Measurements from ENCODE around the gene C14orf180. TPM values are rescaled to one million over a fixed set of nuclear protein-coding genes. Genes with fewer than 3 reads are reported as not detected.
A peak's percentile ranks its signal among the peaks of the same experiment; 100 is the strongest.

Gene C14orf180
- total RNA-seq, 1 experiment from 2014 or later, result not detected

DNA sequence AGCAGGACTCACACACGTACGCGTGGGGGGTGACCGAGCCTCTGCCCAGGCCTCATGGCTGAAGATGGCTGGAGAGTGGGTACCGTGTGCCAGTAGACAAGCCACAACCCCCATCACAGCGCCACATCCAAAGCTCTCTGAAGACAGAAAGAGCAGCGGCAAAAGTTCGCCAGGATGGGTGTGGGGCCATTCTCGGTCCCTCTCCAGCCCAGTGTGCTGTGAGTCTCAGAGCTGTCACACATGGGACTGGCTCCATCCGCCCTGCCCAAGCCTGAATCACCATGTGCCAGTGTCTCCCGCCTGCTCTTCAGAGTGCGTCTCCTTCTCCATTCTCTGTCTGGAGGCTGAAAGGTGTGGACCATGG, 19.3 kb downstream of the C14orf180 start:
- no peak overlapping the region for H3K4me3 ChIP-seq (ENCODE audit: low read length)
- peaks cover 17% of the 10 kb centered on the region for H3K27me3 ChIP-seq (ENCODE audit: low read length)
- ChIA-PET POLR2A (ENCODE audit: unreplicated experiment) (no interaction called here), CTCF (no interaction called here)
- no peak overlapping the region for H2AFZ ChIP-seq (ENCODE audit: low read length)
- no peak for TF ChIP-seq EZH2phosphoT487 (IDR thresholded peaks at IDR 0.05; ENCODE audit: borderline replicate concordance, low read length)
- TF ChIP-seq, protein P1, sequence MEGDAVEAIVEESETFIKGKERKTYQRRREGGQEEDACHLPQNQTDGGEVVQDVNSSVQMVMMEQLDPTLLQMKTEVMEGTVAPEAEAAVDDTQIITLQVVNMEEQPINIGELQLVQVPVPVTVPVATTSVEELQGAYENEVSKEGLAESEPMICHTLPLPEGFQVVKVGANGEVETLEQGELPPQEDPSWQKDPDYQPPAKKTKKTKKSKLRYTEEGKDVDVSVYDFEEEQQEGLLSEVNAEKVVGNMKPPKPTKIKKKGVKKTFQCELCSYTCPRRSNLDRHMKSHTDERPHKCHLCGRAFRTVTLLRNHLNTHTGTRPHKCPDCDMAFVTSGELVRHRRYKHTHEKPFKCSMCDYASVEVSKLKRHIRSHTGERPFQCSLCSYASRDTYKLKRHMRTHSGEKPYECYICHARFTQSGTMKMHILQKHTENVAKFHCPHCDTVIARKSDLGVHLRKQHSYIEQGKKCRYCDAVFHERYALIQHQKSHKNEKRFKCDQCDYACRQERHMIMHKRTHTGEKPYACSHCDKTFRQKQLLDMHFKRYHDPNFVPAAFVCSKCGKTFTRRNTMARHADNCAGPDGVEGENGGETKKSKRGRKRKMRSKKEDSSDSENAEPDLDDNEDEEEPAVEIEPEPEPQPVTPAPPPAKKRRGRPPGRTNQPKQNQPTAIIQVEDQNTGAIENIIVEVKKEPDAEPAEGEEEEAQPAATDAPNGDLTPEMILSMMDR (conservative IDR thresholded peaks at IDR 0.05; ENCODE audit: low read depth, low read length), result no peak
- no peak for TF ChIP-seq EZH2 (IDR thresholded peaks at IDR 0.05; ENCODE audit: low read length, unreplicated experiment)
- no TSS peak for BruUV-seq (replicated peaks)
- no peaks in the 10 kb centered on the region for H3K9me2 ChIP-seq (replicated peaks; ENCODE audit: low read length)
- H3K27ac ChIP-seq (ENCODE audit: low read length), result no peak overlapping the region
- H3K36me3 ChIP-seq (ENCODE audit: low read depth, low read length), result no peaks in the 10 kb centered on the region
- H3K9ac ChIP-seq (ENCODE audit: low read length), result no peak overlapping the region
- H3K9me3 ChIP-seq (ENCODE audit: low read length), result no peaks in the 10 kb centered on the region
- H3K79me2 ChIP-seq (ENCODE audit: low read length), result no peaks in the 10 kb centered on the region
- intact Hi-C loops (cut with micrococcal nuclease), result no loop called here
- ATAC-seq (no peak), DNase-seq (no peak)
- H3F3A ChIP-seq (ENCODE audit: low read length, unreplicated experiment), result no peaks in the 10 kb centered on the region
- no peaks in the 10 kb centered on the region for H4K20me1 ChIP-seq (ENCODE audit: low read length)
- no peaks in the 10 kb centered on the region for H3K4me1 ChIP-seq (ENCODE audit: insufficient read depth, low read length)
- H3K4me2 ChIP-seq (ENCODE audit: low read length), result no peak overlapping the region

DNA sequence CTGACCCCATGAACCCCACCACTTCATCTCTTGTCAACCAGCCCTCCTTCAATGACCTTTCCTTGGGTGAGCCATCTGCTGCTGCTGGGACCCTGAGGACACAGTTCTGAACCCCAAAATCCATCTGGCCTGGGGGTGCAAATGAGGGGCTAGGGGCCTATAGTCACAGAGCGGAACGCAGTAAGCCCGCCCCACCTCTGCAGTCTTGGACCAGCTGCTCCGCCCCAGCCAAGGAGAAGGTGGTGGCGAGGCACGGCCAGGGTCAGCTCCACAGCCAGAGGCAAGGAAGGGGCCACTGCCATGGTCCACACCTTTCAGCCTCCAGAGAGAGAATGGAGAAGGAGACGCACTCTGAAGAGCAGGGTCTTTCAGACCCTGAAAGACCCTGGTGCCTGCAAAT, 19.9 kb downstream of the C14orf180 start:
- BruUV-seq (replicated peaks), result no TSS peak
- H3K9me2 ChIP-seq (replicated peaks; ENCODE audit: low read length), result no peaks in the 10 kb centered on the region
- no peaks in the 10 kb centered on the region for H3K79me2 ChIP-seq (ENCODE audit: low read length)
- intact Hi-C loops (cut with micrococcal nuclease), result no loop called here
- ChIA-PET POLR2A (ENCODE audit: unreplicated experiment) (no interaction called here), CTCF (no interaction called here)
- H3K9me3 ChIP-seq (ENCODE audit: low read length), result no peaks in the 10 kb centered on the region
- H3K4me1 ChIP-seq (ENCODE audit: insufficient read depth, low read length), result no peaks in the 10 kb centered on the region
- no peak overlapping the region for H3K27ac ChIP-seq (ENCODE audit: low read length)
- ATAC-seq (no peak), DNase-seq (no peak)
- H3K9ac ChIP-seq (ENCODE audit: low read length), result no peak overlapping the region
- H3K4me3 ChIP-seq (ENCODE audit: low read length), result no peak overlapping the region
- H4K20me1 ChIP-seq (ENCODE audit: low read length), result no peaks in the 10 kb centered on the region
- no peaks in the 10 kb centered on the region for H3K36me3 ChIP-seq (ENCODE audit: low read depth, low read length)
- H3F3A ChIP-seq (ENCODE audit: low read length, unreplicated experiment), result no peaks in the 10 kb centered on the region
- TF ChIP-seq EZH2 (IDR thresholded peaks at IDR 0.05; ENCODE audit: low read length, unreplicated experiment), result no peak
- TF ChIP-seq, protein P1 (conservative IDR thresholded peaks at IDR 0.05; ENCODE audit: low read depth, low read length), result no peak
- TF ChIP-seq EZH2phosphoT487 (IDR thresholded peaks at IDR 0.05; ENCODE audit: borderline replicate concordance, low read length), result no peak
- peaks cover 23% of the 10 kb centered on the region for H3K27me3 ChIP-seq (ENCODE audit: low read length)
- no peak overlapping the region for H2AFZ ChIP-seq (ENCODE audit: low read length)
- no peak overlapping the region for H3K4me2 ChIP-seq (ENCODE audit: low read length)

GRCh38 chr14:104600141-104600643, 20.6 kb downstream of the C14orf180 start:
- H3K79me2 ChIP-seq (ENCODE audit: low read length), result no peaks in the 10 kb centered on the region
- no peaks in the 10 kb centered on the region for H3K9me3 ChIP-seq (ENCODE audit: low read length)
- H3K9me2 ChIP-seq (replicated peaks; ENCODE audit: low read length), result no peaks in the 10 kb centered on the region
- TF ChIP-seq EZH2 (IDR thresholded peaks at IDR 0.05; ENCODE audit: low read length, unreplicated experiment), result no peak
- TF ChIP-seq, protein P1 (conservative IDR thresholded peaks at IDR 0.05; ENCODE audit: low read depth, low read length), result no peak
- TF ChIP-seq EZH2phosphoT487 (IDR thresholded peaks at IDR 0.05; ENCODE audit: borderline replicate concordance, low read length), result no peak
- peaks cover 28% of the 10 kb centered on the region for H3K27me3 ChIP-seq (ENCODE audit: low read length)
- ChIA-PET POLR2A (ENCODE audit: unreplicated experiment) (no interaction called here), CTCF (no interaction called here)
- no peak overlapping the region for H2AFZ ChIP-seq (ENCODE audit: low read length)
- no peak overlapping the region for H3K27ac ChIP-seq (ENCODE audit: low read length)
- no peaks in the 10 kb centered on the region for H4K20me1 ChIP-seq (ENCODE audit: low read length)
- no peaks in the 10 kb centered on the region for H3K36me3 ChIP-seq (ENCODE audit: low read depth, low read length)
- H3F3A ChIP-seq (ENCODE audit: low read length, unreplicated experiment), result no peaks in the 10 kb centered on the region
- H3K4me1 ChIP-seq (ENCODE audit: insufficient read depth, low read length), result no peaks in the 10 kb centered on the region
- ATAC-seq (0 out of 2 replicates have a peak, but pooled peaks have one; percentile 24), DNase-seq (no peak)
- no TSS peak for BruUV-seq (replicated peaks)
- no peak overlapping the region for H3K4me3 ChIP-seq (ENCODE audit: low read length)
- intact Hi-C loops (cut with micrococcal nuclease), result no loop called here
- H3K9ac ChIP-seq (ENCODE audit: low read length), result no peak overlapping the region
- no peak overlapping the region for H3K4me2 ChIP-seq (ENCODE audit: low read length)
